ENCODE results near the gene INPP4B.

The INPP4B gene

DNA sequence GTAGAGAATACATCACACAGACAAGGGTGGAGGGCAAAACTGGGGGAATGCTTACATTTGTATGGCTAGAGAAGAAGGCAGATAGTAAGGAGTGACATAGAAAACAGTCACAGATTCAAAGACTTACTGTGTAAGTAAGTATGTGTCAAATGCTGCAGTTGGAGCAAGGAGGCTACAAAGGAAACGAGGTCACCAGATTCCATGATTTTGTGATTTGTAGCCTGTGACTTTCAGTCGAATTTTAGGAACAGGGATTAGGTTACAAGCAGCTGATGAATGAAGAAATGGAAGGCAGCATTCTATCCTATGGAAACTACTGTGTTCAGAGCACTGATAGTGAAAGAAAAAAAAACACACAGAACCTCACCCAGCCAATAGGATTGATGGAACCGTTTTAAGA lies 801.8 kb downstream of the INPP4B start:
- FAIRE-seq, result no peak

DNA sequence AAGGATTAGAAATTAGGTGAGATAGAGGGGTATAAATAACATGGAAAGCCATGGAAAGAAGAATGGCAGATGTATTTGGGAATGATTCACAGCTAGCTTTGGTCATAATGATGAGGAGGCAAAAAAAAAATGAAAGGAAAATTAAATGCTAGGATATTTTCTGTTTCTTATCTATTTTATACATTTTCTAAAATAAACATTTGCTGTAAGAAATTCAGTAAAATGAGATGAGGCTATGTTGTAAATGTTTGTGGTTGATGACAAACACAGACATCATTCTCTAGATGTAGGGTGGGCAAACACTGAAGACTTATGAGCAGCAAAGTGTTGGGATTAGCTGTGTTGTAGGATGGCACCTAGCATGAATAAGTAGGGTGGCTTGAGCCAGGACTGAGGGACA lies 802.6 kb downstream of the INPP4B start:
- no peak for FAIRE-seq

DNA sequence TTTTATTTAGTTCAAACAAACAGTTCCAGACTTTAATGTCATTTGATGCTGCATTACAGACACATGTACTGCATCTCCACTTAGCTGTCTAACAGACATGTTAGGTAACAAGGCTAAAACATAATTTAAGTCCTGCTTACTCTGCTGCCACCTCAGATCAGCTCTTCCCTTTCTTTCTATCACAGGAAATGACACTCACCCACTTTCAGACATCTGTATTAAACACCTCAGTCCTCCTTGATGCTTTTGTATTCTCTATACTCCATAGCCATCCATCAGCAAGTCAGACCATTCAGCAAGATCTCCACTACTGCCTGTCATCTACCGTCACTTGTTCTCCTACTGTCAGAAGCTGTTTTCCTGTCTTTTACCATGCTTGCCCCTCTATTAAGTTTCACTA lies 804.3 kb downstream of the INPP4B start:
- FAIRE-seq, result no peak

DNA sequence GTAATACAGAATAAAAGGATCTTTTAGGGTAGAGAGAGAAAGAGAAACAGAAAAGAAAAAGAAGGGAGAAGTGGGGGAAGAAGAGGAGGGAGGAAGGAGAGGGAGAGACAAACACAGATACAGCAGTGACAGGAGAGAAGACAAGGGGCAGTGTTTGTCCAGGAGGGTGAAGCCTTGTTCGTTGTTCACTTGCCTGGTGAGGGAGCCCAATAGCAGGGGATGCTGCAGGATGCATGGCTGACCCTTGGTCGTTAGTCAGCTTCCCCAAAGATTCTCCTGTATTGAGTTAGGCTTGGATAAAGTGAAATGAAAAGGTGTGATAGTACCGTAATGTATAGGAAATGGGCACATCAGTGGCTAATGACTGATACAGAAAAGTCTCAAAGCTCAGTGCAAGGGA lies 806.1 kb downstream of the INPP4B start:
- FAIRE-seq, result no peak

DNA sequence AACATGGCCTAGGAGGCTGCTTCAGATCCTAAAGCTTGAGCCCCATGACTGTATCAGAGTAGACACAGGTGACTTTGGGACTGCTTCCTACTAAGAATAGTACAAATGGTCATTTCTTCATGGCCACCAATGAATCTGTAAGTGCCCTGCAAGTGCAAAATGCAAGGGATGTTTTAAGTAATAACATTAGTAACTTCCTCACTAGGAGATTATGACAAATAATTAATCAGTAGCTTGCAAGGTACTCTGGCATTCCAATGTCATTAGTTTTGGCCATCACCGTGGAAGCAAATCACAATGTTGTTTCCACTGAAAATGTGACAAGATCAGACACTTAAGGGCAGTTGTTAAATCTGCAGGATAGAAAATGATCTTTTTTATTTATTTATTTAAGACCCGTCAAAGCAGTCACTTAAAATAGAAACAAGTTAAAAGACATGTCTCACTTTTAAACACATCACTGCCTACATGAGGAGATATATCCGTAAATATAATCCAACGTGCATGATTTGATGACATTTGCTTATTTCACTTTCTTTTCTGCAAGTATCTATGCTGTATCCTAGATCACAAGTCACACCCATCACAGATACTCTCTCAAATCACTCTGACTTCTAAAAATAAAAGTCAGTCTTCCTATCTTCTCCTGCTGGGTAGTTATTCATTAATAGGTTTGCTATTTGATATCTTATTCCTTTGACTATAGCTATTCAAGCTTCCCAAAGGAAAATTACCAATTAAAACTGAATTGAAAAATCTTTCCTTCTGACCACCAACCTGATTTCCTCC lies 809.1 kb downstream of the INPP4B start:
- FAIRE-seq, result no peak

DNA sequence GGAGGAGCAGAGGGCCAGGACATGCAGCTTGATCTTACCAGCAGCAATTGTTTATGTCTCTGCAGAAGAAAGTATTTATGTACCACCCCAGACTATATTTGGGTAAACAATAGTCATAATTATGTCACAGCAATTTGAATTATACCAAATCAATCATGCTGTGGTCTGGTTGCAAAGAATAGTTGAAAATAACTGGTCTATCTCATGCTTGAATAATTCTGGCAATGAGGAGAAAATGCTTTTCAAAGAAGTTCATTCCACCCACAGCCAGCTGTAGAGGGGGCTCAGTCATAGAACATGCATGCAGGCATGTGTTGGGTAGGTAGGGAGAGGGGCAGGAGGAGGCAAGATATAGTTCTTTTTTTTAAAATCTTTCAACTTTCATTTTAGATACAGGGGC lies 810.5 kb downstream of the INPP4B start:
- FAIRE-seq, result no peak

DNA sequence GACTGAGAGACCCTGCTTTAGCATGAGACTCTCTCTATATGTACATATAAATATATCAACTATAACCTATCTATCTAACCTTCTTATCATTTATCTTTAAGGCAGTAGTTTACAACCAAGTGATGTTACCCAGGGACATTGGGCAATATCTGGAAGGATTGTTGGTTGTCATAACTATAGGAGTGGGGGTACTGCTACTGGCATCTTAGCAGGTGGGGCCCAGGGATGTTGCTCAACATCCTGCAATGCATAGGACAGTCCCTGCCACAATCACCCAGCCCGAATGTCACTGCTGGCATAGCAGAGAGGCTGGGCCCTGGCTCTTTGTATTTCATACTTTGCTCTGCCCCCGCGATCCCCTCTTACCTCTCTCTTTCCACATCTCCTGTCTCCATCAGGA lies 812.0 kb downstream of the INPP4B start:
- no peak for FAIRE-seq

DNA sequence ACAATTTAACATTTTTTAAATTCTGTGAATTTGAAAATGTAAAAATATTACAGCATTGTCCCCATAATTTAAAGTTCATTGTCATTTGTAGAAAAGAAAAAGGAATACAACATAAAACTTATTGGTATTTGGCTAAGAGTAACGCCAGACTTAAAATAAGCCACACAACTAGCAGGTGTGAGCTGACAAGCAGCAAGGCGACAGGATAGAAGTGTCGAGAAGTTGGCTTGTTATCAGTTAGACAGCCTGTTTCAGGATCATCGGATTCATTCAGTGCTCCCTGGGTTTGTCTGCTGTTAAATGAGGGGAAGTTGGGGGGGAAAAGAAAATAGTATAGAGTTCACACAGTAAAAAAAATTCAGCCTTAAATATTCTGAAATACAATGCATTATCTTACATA lies 816.1 kb downstream of the INPP4B start:
- no peak for FAIRE-seq

DNA sequence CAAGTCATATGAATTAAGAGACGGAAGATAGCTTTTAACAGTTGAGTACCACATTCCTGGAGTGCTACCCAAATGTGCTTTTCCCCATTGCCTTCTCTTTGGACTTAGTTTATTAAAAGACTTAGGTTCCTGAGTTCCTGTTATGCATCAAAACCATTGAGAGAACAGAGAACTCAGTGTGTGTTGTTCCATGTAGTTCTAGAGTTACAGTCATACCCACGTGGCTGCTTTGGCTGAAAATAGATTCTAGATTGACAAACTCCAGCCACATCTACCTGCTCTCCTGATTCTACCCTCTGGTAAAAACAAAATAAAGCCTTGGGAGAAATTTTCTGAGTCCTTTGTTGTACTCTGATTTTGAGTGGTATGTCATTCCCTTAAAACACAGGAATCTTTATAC lies 824.3 kb downstream of the INPP4B start:
- FAIRE-seq, result no peak

DNA sequence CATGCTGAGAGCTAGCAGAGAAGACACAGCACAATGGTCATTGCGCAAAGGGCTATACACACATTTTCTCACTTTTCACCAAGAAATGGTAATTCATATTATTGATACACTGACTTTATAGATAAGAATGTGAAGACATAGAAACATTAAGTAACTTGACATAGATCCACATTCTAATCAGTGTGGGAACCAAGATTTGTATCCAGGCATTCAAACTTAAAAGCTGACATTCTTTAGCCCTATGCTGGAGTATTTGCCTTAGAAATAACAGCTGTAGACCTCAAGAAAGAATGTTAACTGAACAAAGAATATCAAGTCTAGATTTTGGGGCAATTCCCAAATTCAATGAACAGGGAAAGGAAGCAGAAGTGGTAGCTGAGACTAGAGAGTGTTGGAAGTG lies 824.9 kb downstream of the INPP4B start:
- no peak for FAIRE-seq

DNA sequence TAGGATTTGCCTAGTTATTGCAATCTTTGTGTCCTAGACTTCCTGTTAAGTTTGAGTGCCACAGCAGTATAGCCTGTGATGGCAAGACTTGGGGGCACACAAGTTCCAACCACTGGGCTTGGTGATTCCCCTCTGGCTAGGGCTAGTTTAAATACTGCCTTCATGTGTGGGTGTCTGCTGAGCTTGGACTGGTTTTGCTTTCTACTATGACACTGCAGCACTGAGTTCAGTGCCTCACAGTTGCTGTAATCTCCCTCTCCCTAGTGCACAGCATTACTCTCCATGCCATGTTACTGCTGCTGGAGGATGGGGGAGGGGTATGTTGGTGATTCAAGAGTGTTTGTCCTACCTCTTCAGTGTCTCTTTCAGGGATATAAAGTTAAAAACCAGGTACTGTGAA lies 830.1 kb downstream of the INPP4B start:
- no peak for FAIRE-seq

DNA sequence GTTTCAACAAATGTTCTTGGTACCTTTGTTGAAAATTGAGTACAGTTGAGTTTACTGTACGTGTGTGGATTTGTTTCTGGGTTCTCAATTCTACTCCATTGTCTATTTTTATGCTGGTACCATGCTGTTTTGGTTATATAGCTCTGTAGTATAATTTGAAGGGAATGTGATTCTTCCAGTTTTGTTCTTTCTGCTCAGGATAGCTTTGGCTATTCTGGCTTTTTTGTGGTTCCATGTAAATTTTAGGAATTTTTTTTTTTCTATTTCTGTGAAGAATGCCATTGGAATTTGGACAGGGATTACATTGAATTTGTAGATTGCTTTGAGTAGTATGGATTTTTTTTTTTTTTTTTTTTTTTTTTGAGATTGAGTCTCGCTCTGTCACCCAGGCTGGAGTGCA lies 836.4 kb downstream of the INPP4B start:
- no peak for FAIRE-seq

DNA sequence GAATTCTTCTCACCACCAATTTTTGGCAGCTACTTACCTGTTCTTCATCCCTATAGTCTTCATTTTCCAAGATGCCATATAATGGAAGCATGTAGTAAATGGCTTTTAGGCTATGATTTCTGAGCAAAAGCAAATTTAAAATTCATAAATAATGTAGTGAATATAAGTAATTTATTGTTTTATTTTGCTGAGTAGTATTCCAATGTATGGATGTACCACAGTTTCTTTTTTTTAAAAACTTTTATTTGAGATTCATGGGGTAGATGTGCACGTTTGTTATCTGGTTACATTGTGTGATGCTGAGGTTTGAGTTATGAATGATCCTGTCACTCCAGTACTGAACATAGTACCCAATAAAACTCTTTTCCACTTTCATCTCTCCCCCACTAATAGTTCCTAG lies 840.6 kb downstream of the INPP4B start:
- FAIRE-seq, result no peak

DNA sequence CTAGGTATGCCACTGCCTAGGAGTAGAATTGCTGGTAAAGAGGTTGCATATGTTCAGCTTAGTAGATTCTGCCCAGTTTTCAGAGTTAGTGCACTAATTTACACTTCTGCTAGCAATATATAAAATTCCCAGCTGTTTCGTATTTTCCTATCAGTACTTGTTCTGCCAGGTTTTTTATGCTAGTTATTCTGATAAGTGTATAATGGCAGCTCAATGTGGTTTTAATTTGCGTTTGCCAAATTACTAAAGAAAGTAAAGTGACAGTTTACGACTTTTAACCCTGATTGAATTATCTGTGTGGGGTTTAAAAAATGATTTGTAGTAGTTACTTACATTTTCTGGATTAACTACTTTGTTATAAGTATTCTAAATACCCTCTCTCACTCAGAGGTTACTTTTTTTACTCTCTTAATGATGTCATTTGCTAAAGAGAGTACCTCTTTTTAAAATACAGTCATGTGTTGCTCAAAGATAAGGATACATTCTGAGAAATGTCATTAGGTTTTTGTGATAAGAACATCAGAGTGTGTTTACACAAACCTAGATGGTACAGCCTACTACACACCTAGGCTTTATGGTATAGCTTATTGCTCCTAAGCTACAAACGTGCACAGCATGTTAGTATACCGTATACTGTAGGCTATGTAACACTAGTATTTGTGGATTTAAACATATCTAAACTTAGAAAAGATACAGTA lies 846.5 kb downstream of the INPP4B start:
- FAIRE-seq, result no peak

DNA sequence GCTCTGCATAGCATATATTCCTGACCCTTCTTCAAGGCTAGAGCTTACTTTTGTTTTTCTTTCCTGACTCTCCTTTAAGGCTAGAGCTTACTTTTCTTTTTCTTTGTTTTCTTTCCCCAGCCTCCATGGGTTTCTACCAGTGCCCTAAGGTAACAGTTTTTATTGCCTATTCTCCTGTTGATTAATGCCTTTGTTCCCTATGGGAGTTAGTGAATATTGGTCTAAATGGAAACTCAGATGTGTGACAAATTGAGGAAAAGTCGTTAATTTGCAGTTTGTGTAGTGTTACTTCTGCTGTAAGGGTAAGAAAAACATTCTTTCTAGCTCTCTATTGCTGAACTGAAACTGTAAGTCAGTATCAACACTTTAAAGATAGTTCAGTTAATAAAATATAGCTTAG lies 851.0 kb downstream of the INPP4B start:
- no peak for FAIRE-seq

DNA sequence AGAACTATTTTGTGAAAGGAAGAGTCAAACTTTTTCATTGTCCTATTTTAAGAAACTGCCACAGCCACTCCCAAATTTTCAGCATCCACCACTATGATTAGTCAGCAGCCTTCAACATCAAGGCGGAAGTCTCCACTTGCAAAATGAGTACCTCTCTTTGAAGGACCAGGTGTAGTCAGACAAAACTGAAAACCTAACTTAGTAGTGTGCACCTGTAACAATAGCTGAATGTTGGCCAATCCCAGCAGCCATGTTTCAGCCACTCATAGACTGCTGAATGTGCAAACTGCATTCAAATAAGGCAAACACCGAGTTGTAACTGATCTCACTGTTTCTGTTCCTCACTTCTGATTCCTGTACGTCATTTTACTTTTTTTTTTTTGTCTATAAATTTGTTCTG lies 868.7 kb downstream of the INPP4B start:
- FAIRE-seq, result no peak

Measured in TTC549 (cell line).